GM12873 (cell line): ENCODE data around the gene HRH3.

Source experiments
- CTCF ChIP-seq: IDR thresholded peaks from 2 replicates; pipeline ENCODE4 v1.5.1; 2012; ENCODE audit warnings: low read depth, mild to moderate bottlenecking, moderate library complexity, low read length, control low read depth; ENCODE audit not compliant: insufficient read depth; ENCODE audit errors: missing control alignments

HRH3 gene

GRCh38 chr20:62243906-62244515 lies 23.9 kb upstream of the HRH3 start:
- TF ChIP-seq CTCF = no peak

- TF ChIP-seq CTCF = no peak
These were observed 23.0 kb upstream of the HRH3 start for GRCh38 chr20:62243106-62243505.

- TF ChIP-seq CTCF = no peak
These were observed 22.1 kb upstream of the HRH3 start for GRCh38 chr20:62242176-62242575.

- TF ChIP-seq CTCF = no peak
These were observed 21.4 kb upstream of the HRH3 start for GRCh38 chr20:62241506-62241905.

- TF ChIP-seq CTCF = no peak
These were observed 20.1 kb upstream of the HRH3 start for GRCh38 chr20:62240020-62240685.

- TF ChIP-seq CTCF = no peak
These were observed 19.3 kb upstream of the HRH3 start for GRCh38 chr20:62239278-62239879.

- no peak for TF ChIP-seq CTCF
These were observed 18.6 kb upstream of the HRH3 start for GRCh38 chr20:62238569-62239277.
